Effector memory CD4-positive, alpha-beta T cell (primary cell): ENCODE measurements around the gene CCDC197.

Source experiments
- DNase-seq, 3 donors: peaks; one replicate each; pipeline ENCODE4 v3.0.0-alpha.2; 2020
- H3K27ac ChIP-seq: 2 replicates; pipeline ENCODE4 v1.7.0; 2013; ENCODE audit warnings: mild to moderate bottlenecking, low read length, moderate library complexity; ENCODE audit not compliant: insufficient read depth, poor library complexity, severe bottlenecking
- H3K27me3 ChIP-seq: replicated peaks from 2 replicates; pipeline ENCODE4 v1.7.0; 2013; ENCODE audit warnings: mild to moderate bottlenecking, low read length; ENCODE audit not compliant: insufficient read depth, control insufficient read depth, poor library complexity, severe bottlenecking
- H3K36me3 ChIP-seq: 2 replicates; pipeline ENCODE4 v1.7.0; 2013; ENCODE audit warnings: mild to moderate bottlenecking, low read length, moderate library complexity; ENCODE audit not compliant: control insufficient read depth, insufficient read depth
- H3K4me1 ChIP-seq: 2 replicates; pipeline ENCODE4 v1.7.0; 2013; ENCODE audit warnings: low read length, mild to moderate bottlenecking; ENCODE audit not compliant: control insufficient read depth, insufficient read depth, poor library complexity, severe bottlenecking
- H3K4me3 ChIP-seq: 2 replicates; pipeline ENCODE4 v1.7.0; 2013; ENCODE audit warnings: low read length, low read depth, mild to moderate bottlenecking; ENCODE audit not compliant: insufficient read depth, poor library complexity, severe bottlenecking
- H3K9me3 ChIP-seq: 2 replicates; pipeline ENCODE4 v1.7.0; 2013; ENCODE audit warnings: mild to moderate bottlenecking, low read length, moderate library complexity; ENCODE audit not compliant: control insufficient read depth

CCDC197 gene

GRCh38 chr14:93999573-93999972 is 2.5 kb downstream of the CCDC197 start:
- Histone ChIP-seq H3K36me3 (no peaks in the 10 kb centered on the region), H3K27me3 (no peaks in the 10 kb centered on the region)
- no peak for DNase-seq

DNA sequence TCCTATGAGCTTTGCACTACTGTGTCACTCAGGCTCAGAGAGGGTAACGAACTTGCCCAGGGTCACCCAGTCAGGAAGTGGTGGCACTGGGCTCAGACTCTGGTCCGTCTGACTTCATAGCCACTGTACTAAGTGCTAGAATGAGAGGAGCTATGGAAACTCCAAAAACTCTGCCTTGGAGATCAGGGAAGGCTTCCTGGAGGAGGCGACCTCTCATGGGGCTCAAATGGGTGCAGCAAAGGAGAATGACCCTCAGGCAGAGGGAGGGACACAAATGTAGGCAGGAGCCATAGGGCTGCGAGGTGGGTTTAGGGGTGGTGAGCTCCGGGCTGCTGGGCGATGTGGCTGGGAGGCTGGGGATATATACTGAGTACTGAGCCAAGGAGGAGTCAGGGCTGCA is 3.2 kb downstream of the CCDC197 start:
- H3K27me3 ChIP-seq: no peaks in the 10 kb centered on the region
- no peak for DNase-seq
- no peaks in the 10 kb centered on the region for H3K36me3 ChIP-seq
- H3K4me3 ChIP-seq: no peak overlapping the region
- no peak overlapping the region for H3K27ac ChIP-seq
- H3K9me3 ChIP-seq: no peaks in the 10 kb centered on the region
- no peaks in the 10 kb centered on the region for H3K4me1 ChIP-seq

More at GRCh38 chr14:93999573-93999972, 2.5 kb downstream of the CCDC197 start:
- Histone ChIP-seq H3K4me3 (no peak overlapping the region), H3K9me3 (no peaks in the 10 kb centered on the region), H3K4me1 (no peaks in the 10 kb centered on the region), H3K27ac (no peak overlapping the region)

DNA sequence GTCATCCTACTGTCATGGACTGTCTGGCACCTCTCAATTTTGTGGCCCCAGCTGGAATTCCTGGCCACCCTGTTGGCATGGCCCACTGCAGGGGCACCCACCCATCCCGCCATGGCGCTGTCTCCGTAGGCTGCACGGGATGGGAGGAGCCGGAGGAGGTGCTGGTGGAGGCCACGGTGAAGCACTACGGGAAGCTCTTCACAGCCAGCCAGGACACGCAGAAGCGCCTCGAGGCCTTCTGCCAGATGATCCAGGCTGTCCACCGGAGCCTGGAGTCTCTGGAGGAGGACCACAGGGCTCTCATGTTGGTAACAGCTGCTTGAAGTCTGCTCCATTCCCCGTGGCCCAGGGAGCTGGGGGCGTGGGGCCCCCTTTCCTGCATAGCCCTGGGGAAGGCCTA is 3.9 kb downstream of the CCDC197 start:
- no peaks in the 10 kb centered on the region for H3K9me3 ChIP-seq
- no peak overlapping the region for H3K27ac ChIP-seq
- H3K4me1 ChIP-seq: no peaks in the 10 kb centered on the region
- no peak for DNase-seq
- no peak overlapping the region for H3K4me3 ChIP-seq
- H3K36me3 ChIP-seq: no peaks in the 10 kb centered on the region
- no peaks in the 10 kb centered on the region for H3K27me3 ChIP-seq

DNA sequence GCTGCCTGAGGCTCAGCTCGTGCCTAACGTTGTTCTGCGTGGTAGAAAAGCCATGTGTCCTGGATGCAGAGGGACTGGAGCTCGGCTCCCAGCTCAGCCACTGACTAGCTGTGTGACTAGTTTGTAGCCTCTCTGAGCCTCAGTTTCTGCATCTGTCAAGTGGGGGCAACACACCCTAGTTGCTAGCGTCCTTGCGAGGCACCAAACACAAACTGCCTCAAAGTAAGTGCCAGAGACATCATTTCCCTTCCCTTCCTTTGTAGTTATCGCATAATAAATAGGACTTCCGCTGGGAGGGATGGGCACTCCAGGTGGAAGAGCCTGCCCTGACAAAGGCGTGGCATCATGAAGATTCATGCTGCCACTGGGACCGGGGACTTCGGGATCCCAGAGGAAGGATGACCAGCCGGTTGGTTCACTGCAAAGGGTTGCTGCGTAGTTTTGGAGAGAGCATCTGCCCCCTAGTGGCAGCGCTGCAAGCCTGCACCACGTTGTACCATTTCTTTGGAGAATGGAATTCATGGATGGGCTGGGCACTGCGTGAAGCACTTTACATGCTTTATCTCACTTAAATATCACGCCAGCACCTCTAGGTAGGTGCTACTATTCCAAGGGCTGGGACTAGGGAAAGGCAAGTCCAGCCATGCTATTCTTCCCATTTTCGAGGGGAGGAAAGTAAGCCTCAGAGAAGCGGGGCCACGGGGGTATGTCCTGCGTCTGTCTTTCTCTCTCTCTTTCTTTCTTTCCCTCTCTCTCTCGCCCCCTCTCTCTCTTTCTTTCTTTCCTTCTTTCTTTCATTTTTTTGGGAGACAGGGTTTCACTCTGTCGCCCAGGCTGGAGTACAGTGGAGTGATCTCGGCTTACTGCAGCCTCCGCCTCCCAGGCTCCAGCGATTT is 4.6 kb downstream of the CCDC197 start:
- no peak overlapping the region for H3K4me3 ChIP-seq
- peak; percentile 21 to 50 (median 27) for DNase-seq
- no peak overlapping the region for H3K27ac ChIP-seq
- H3K36me3 ChIP-seq: no peaks in the 10 kb centered on the region
- no peaks in the 10 kb centered on the region for H3K9me3 ChIP-seq
- H3K4me1 ChIP-seq: no peaks in the 10 kb centered on the region
- H3K27me3 ChIP-seq: no peaks in the 10 kb centered on the region

GRCh38 chr14:94003397-94003796 is 6.3 kb downstream of the CCDC197 start:
- no peaks in the 10 kb centered on the region for H3K36me3 ChIP-seq
- H3K27me3 ChIP-seq: no peaks in the 10 kb centered on the region
- peaks cover 5% of the 10 kb centered on the region for H3K4me1 ChIP-seq

GRCh38 chr14:94004015-94004414 is 6.9 kb downstream of the CCDC197 start:
- H3K36me3 ChIP-seq: no peaks in the 10 kb centered on the region
- H3K27ac ChIP-seq: no peak overlapping the region
- H3K27me3 ChIP-seq: no peaks in the 10 kb centered on the region
- no peak for DNase-seq
- H3K9me3 ChIP-seq: no peaks in the 10 kb centered on the region
- H3K4me3 ChIP-seq: no peak overlapping the region
- H3K4me1 ChIP-seq: peaks cover 11% of the 10 kb centered on the region

More at GRCh38 chr14:94003397-94003796, 6.3 kb downstream of the CCDC197 start:
- H3K9me3 ChIP-seq: no peaks in the 10 kb centered on the region
- no peak overlapping the region for H3K27ac ChIP-seq
- DNase-seq: no peak
- no peak overlapping the region for H3K4me3 ChIP-seq

DNA sequence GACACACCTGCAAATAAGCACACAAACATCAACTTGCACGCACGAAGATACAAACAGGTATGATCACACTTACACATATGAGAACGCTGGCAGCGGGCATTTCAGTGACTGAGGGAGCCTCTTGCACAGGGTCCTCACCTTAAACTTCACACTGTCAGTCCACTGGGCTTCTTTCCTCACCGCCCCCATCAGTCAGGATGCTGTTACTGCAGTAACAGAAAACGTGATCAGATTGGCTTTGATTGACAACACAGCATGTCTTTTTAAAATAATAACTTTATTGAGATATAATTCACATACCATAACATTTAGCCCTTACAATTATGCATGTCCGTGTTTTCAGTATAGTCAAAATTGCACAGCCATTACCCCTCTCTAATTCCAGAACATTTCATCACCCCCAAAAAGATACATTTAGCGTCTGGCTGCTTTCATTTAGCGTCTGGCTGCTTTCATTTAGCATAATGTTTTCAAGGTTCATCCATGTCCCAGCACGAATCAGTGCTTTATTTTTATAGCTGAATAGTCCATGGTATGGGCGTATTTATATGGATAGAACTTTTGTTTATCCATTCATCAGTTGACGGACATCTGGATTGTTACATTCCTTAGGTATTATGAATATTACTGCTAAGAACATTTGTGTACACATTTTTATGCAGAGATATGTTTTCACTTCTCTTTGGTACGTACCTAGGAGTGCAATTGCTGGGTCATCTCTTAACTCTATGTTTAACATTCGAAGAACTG is 8.4 kb downstream of the CCDC197 start:
- Histone ChIP-seq H3K4me3 (no peak overlapping the region), H3K27me3 (no peaks in the 10 kb centered on the region), H3K27ac (no peak overlapping the region), H3K36me3 (no peaks in the 10 kb centered on the region), H3K4me1 (peaks cover 13% of the 10 kb centered on the region), H3K9me3 (no peaks in the 10 kb centered on the region)
- no peak for DNase-seq

- no peak for DNase-seq
- Histone ChIP-seq H3K9me3 (no peaks in the 10 kb centered on the region), H3K27me3 (no peaks in the 10 kb centered on the region), H3K36me3 (no peaks in the 10 kb centered on the region), H3K4me1 (peaks cover 30% of the 10 kb centered on the region), H3K27ac (no peak overlapping the region), H3K4me3 (no peak overlapping the region)
Measured at GRCh38 chr14:94008234-94008633, 11.1 kb downstream of the CCDC197 start.

- Histone ChIP-seq H3K9me3 (no peaks in the 10 kb centered on the region), H3K27ac (no peak overlapping the region), H3K4me1 (peaks cover 30% of the 10 kb centered on the region), H3K36me3 (no peaks in the 10 kb centered on the region), H3K27me3 (no peaks in the 10 kb centered on the region), H3K4me3 (no peak overlapping the region)
- DNase-seq: no peak
Measured at GRCh38 chr14:94009767-94010166, 12.7 kb downstream of the CCDC197 start.

- H3K9me3 ChIP-seq: no peaks in the 10 kb centered on the region
- H3K4me3 ChIP-seq: no peak overlapping the region
- no peaks in the 10 kb centered on the region for H3K27me3 ChIP-seq
- no peak for DNase-seq
- H3K4me1 ChIP-seq: peaks cover 30% of the 10 kb centered on the region
- no peaks in the 10 kb centered on the region for H3K36me3 ChIP-seq
- H3K27ac ChIP-seq: no peak overlapping the region
Measured at GRCh38 chr14:94010625-94011024, 13.5 kb downstream of the CCDC197 start.
